ENCODE measurements around the gene RPL11. TPM values are rescaled to one million over a fixed set of nuclear protein-coding genes. Genes with fewer than 3 reads are reported as not detected.

RPL11 gene
- total and polyA plus RNA-seq, 2 of the 8 experiments (the other 6 are each of a cell fraction or from before 2014, with no cell fraction given) = 1,192 to 1,426 TPM

DNA sequence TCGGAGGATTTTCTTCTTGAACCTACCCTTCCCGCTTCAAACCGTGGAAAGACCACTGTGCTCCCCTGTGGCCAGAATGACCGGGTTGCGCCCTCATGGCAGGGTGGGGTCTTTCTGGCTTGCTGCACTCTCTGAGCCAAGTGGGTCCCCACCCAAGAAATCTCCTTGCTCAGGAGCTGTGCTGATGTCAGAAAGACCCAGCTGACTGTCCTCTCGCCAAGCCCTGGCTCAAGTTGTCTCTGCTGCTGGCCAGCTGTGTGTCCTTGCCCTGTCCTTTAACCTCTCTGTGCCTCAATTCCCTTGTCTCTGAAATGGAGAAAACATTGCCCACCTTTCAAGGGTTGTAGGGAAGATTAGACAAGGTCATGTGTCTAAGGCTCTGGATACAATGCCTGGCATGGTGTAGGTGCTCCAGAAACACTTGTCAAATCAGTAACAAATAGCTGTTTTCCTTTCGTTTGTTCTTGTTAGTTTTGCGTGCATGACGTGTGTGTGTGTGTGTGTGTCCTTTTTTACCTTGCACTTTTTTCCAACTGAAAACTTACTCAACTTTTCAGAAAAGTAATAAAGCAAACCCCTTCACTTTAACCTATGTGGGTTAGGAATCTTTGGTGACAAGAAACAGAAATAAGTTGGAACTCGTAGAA is 41.1 kb upstream of the RPL11 start:
- Histone ChIP-seq H3K9me3 (ENCODE audit: insufficient read depth in 2 of 2, low read depth in 1 of 2, low read length in 1 of 2) (no peaks in the 10 kb centered on the region), H3K23me2 (ENCODE audit: low read depth, low read length) (no peaks in the 10 kb centered on the region), H3K36me3 (ENCODE audit: control insufficient read depth in 2 of 4, insufficient read depth in 4 of 4, low read length in 3 of 4) (no peaks in the 10 kb centered on the region), H4K5ac (ENCODE audit: insufficient read length, low read depth, low read length) (no peak overlapping the region), H3K23ac (ENCODE audit: insufficient read length) (no peak overlapping the region), H3K27ac (ENCODE audit: low read depth, low read length) (no peak overlapping the region), H2AFZ (ENCODE audit: low read length) (no peak overlapping the region), H2BK20ac (ENCODE audit: low read length) (no peak overlapping the region), H4K8ac (ENCODE audit: extremely low read depth, insufficient read depth, low read length) (no peak overlapping the region), H3K4ac (replicated peaks; ENCODE audit: insufficient read length, low read depth, low read length) (no peak overlapping the region), H3K4me2 (ENCODE audit: insufficient read depth in 1 of 2, low read depth in 2 of 2, low read length in 2 of 2) (no peak overlapping the region), H3K79me1 (ENCODE audit: low read depth, low read length) (no peaks in the 10 kb centered on the region), H3K79me2 (ENCODE audit: control insufficient read depth in 1 of 2, insufficient read depth in 2 of 2, low read length in 2 of 2) (no peaks in the 10 kb centered on the region), H3K18ac (ENCODE audit: extremely low read depth, low read length) (no peak overlapping the region), H3K56ac (replicated peaks; ENCODE audit: insufficient read length, low read depth, low read length) (no peak overlapping the region), H3K27me3 (replicated peaks in 1 of 4; ENCODE audit: control insufficient read depth in 3 of 4, extremely low read depth in 1 of 4, insufficient read depth in 3 of 4, low read length in 3 of 4) (no peaks in the 10 kb centered on the region), H4K91ac (replicated peaks; ENCODE audit: insufficient read length, low read length) (no peak overlapping the region), H2BK12ac (ENCODE audit: low read depth, low read length) (no peak overlapping the region), H2AK5ac (ENCODE audit: low read depth, low read length) (no peak overlapping the region), H4K20me1 (replicated peaks in 1 of 2; ENCODE audit: control insufficient read depth in 1 of 2, insufficient read depth in 2 of 2, low read length in 2 of 2) (no peaks in the 10 kb centered on the region), H2BK120ac (replicated peaks; ENCODE audit: low read depth, low read length) (no peak overlapping the region), H3K9ac (replicated peaks in 1 of 4; ENCODE audit: extremely low read depth in 1 of 4, low read depth in 3 of 4, low read length in 3 of 4) (no peak overlapping the region), H2BK15ac (ENCODE audit: low read length) (no peak overlapping the region), H3K4me3 (ENCODE audit: extremely low read depth in 1 of 4, insufficient read depth in 2 of 4, low read depth in 3 of 4, low read length in 4 of 4) (no peak overlapping the region), H2BK5ac (ENCODE audit: low read depth, low read length) (no peak overlapping the region), H3K4me1 (replicated peaks in 1 of 4; ENCODE audit: control insufficient read depth in 3 of 4, insufficient read depth in 4 of 4, low read length in 3 of 4) (no peaks in the 10 kb centered on the region), H3K14ac (ENCODE audit: insufficient read length) (no peak overlapping the region)
- FAIRE-seq (no peak), DNase-seq (ENCODE audit: low read depth in 1 of 2, low spot score in 2 of 2) (no peak)
- POLR2A ChIA-PET (ENCODE audit: partially characterized antibody) = interaction anchor here (1.0 to 2.2 kb wide), 4 partner anchors 41 to 119 kb away, joined by 5 to 9 read pairs (median 6); partner anchors contain the start of genes E2F2, ID3 and RPL11
- TF ChIP-seq, protein P1, sequence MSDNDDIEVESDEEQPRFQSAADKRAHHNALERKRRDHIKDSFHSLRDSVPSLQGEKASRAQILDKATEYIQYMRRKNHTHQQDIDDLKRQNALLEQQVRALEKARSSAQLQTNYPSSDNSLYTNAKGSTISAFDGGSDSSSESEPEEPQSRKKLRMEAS (IDR thresholded peaks at IDR 0.05) = no peak
- no peak for TF ChIP-seq SP1 (IDR thresholded peaks at IDR 0.05; ENCODE audit: low read depth, low read length)
- no peak for TF ChIP-seq CREB1 (IDR thresholded peaks at IDR 0.05)
- 89% methylated on average over 10 of the region's 10 CpGs; no CpG with 5 or more reads in 1 of the 2 experiments for WGBS, 2 experiments (ENCODE audit: extremely low coverage in 1 of 2, insufficient coverage in 1 of 2, insufficient read length in 1 of 2, insufficient replicate concordance in 2 of 2, low coverage in 1 of 2, low lambda C conversion rate in 2 of 2, missing lambda C conversion rate in 1 of 2)
- CTCF ChIA-PET (ENCODE audit: partially characterized antibody) = interaction anchor here (0.7 to 26.6 kb wide), 16 partner anchors 9 to 159 kb away, joined by 3 to 706 read pairs (median 3); partner anchors contain the start of gene ID3

Data from H1 (cell line).